Neural progenitor cell (in vitro differentiated cells): ENCODE results near the gene MYBPC1.

Experiments
- EZH2 ChIP-seq: fragments of 200-600 bp; sonication (generic); IDR thresholded peaks from 2 replicates; pipeline ENCODE4 v1.6.1; 2017; ENCODE audit warnings: antibody characterized with exemption, mild to moderate bottlenecking, moderate library complexity
- EZH2phosphoT487 ChIP-seq: fragments of 200-600 bp; sonication (generic); IDR thresholded peaks from 2 replicates; pipeline ENCODE4 v1.6.1; 2017; ENCODE audit warnings: antibody characterized with exemption
- TF ChIP-seq, protein P1 (sequence below): fragments of 200-600 bp; sonication (generic); IDR thresholded peaks from 2 replicates; pipeline ENCODE4 v1.5.1; 2017; ENCODE audit warnings: antibody characterized with exemption, mild to moderate bottlenecking

GRCh38 chr12:101566318-101566717 lies 28.5 kb upstream of the MYBPC1 start:
- TF ChIP-seq, protein P1, sequence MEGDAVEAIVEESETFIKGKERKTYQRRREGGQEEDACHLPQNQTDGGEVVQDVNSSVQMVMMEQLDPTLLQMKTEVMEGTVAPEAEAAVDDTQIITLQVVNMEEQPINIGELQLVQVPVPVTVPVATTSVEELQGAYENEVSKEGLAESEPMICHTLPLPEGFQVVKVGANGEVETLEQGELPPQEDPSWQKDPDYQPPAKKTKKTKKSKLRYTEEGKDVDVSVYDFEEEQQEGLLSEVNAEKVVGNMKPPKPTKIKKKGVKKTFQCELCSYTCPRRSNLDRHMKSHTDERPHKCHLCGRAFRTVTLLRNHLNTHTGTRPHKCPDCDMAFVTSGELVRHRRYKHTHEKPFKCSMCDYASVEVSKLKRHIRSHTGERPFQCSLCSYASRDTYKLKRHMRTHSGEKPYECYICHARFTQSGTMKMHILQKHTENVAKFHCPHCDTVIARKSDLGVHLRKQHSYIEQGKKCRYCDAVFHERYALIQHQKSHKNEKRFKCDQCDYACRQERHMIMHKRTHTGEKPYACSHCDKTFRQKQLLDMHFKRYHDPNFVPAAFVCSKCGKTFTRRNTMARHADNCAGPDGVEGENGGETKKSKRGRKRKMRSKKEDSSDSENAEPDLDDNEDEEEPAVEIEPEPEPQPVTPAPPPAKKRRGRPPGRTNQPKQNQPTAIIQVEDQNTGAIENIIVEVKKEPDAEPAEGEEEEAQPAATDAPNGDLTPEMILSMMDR, result no peak
- TF ChIP-seq EZH2 (no peak), EZH2phosphoT487 (no peak)
